Activated CD4-positive, CD25-positive, alpha-beta regulatory T cell treated with anti-CD3 and anti-CD28 coated beads, Interleukin-2, amount 50 U/mL, for 24 hours (primary cell): ENCODE data around the gene ZNFX1.
"Not testable (repeated sequence)": the region's sequence is repeated elsewhere in the genome, so short reads cannot be mapped to it uniquely, and the experiment has no call there.

Source experiments
- ATAC-seq, 2 donors: fragments of 150-1000 bp; cut with Tn5 transposase; one replicate each; pipeline ENCODE4 v1.10.0; 2021; ENCODE audit warnings: mild to moderate bottlenecking in 1 of 2, moderate library complexity in 1 of 2

Gene ZNFX1

GRCh38 chr20:49278036-49278817 lies at the start of gene ZNFX1:
TSS of gene ZNFX1 (minus strand) at chr20:49278057. CDS start at chr20:49275839, 2,218 bp downstream.
- peak; percentile 73 to 79 for ATAC-seq

- ATAC-seq: no peak
These were observed 48.2 kb upstream of the ZNFX1 start for GRCh38 chr20:49326026-49326425.

GRCh38 chr20:49324306-49324705 lies 46.4 kb upstream of the ZNFX1 start:
- ATAC-seq: no peak

GRCh38 chr20:49323622-49324238 lies 45.9 kb upstream of the ZNFX1 start:
- ATAC-seq: peak; percentile 80 to 81

GRCh38 chr20:49320460-49320859 lies 42.6 kb upstream of the ZNFX1 start:
- no peak for ATAC-seq

- ATAC-seq: no peak
These were observed 41.5 kb upstream of the ZNFX1 start for GRCh38 chr20:49319208-49319809.

- ATAC-seq: peak; percentile 28 to 30
These were observed 40.8 kb upstream of the ZNFX1 start for GRCh38 chr20:49318430-49319207.

- no peak for ATAC-seq
These were observed 40.2 kb upstream of the ZNFX1 start for GRCh38 chr20:49318091-49318429.

- no peak for ATAC-seq
These were observed 38.8 kb upstream of the ZNFX1 start for GRCh38 chr20:49316704-49317103.

GRCh38 chr20:49315580-49315979 lies 37.7 kb upstream of the ZNFX1 start:
- no peak for ATAC-seq

- ATAC-seq: not testable (repeated sequence)
These were observed 36.2 kb upstream of the ZNFX1 start for GRCh38 chr20:49314052-49314451.

- no peak for ATAC-seq
These were observed 35.4 kb upstream of the ZNFX1 start for GRCh38 chr20:49313283-49313682.

GRCh38 chr20:49312661-49313060 lies 34.8 kb upstream of the ZNFX1 start:
- no peak for ATAC-seq

- no peak for ATAC-seq
These were observed 32.8 kb upstream of the ZNFX1 start for GRCh38 chr20:49310705-49311104.

GRCh38 chr20:49308875-49309274 lies 31.0 kb upstream of the ZNFX1 start:
- no peak for ATAC-seq

- ATAC-seq: no peak
These were observed 29.2 kb upstream of the ZNFX1 start for GRCh38 chr20:49306903-49307620.

- ATAC-seq: no peak
These were observed 25.3 kb upstream of the ZNFX1 start for GRCh38 chr20:49303065-49303552.

GRCh38 chr20:49297605-49298530 lies 20.0 kb upstream of the ZNFX1 start:
- peak in 1 of 2 donors; percentile 17 for ATAC-seq

GRCh38 chr20:49294002-49294654 lies 16.3 kb upstream of the ZNFX1 start:
- ATAC-seq: not testable (repeated sequence)

- no peak for ATAC-seq
These were observed 15.3 kb upstream of the ZNFX1 start for GRCh38 chr20:49293122-49293521.

- no peak for ATAC-seq
These were observed 14.2 kb upstream of the ZNFX1 start for GRCh38 chr20:49292010-49292409.
